Esophagus squamous epithelium (tissue), 5 donors: ENCODE measurements around the gene CTTN. TPM values are rescaled to one million over a fixed set of nuclear protein-coding genes. Genes with fewer than 3 reads are reported as not detected.

Experiments
- DNase-seq: peaks from one replicate; lab custom pipeline; 2025; lab: John Stamatoyannopoulos, UW
- H3K27ac ChIP-seq, 4 donors: fragments of 200-600 bp; sonication (generic); one replicate each; pipeline ENCODE4 v1.5.1; 2016 to 2019; ENCODE audit warnings: mild to moderate bottlenecking in 1 of 4
- H3K27me3 ChIP-seq, 4 donors: fragments of 200-600 bp; sonication (generic); 1 replicate in 3 of 4; 2 replicates in 1 of 4; pipeline versions ENCODE4 v1.5.1 to v1.6.0; 2017 to 2021; ENCODE audit warnings: antibody characterized with exemption in 1 of 4
- H3K36me3 ChIP-seq, 3 donors: fragments of 200-600 bp; sonication (generic); one replicate each; pipeline ENCODE4 v1.5.1; 2016 to 2019
- H3K4me1 ChIP-seq, 3 donors: fragments of 200-600 bp; sonication (generic); one replicate each; pipeline ENCODE4 v1.5.1; 2017 to 2019
- H3K4me3 ChIP-seq, 4 donors: fragments of 200-600 bp; sonication (generic); 1 replicate in 3 of 4; 2 replicates in 1 of 4; pipeline ENCODE4 v1.5.1; 2016 to 2019; ENCODE audit warnings: mild to moderate bottlenecking in 2 of 4, moderate library complexity in 1 of 4
- H3K9me3 ChIP-seq, 3 donors: fragments of 200-600 bp; sonication (generic); one replicate each; pipeline ENCODE4 v1.5.1; 2016 to 2019
- POLR2A ChIP-seq, 4 donors: fragments of 450-650 bp; IDR thresholded peaks; one replicate each; pipeline ENCODE4 v1.6.1; 2017; ENCODE audit warnings: antibody characterized with exemption in 4 of 4, mild to moderate bottlenecking in 4 of 4, moderate library complexity in 3 of 4
- WGBS, 2 donors: methylation state at CpG; one replicate each; pipeline ENCODE4 v1.1.5; 2018; 5-methylcytosine and 5-hydroxymethylcytosine counted together
- intact Hi-C: fragments of 100-400 bp; cut with DNase I; formaldehyde crosslinking; loops from one replicate; pipeline ENCODE4 v1.15.0; 2022
- total RNA-seq, 4 donors: library from RNA; depleted of rRNA; stranded (reverse); fragments of >200 nt; gene quantifications; one replicate each; pipeline ENCODE4 v1.1.0, GENCODE V29; 2016
- TF ChIP-seq, protein P1 (sequence below), 6 experiments: fragments of 450-650 bp in 4 of 6; fragments of 200-600 bp in 2 of 6; sonication (generic) in 2 of 6; IDR thresholded peaks; one replicate each; pipeline ENCODE4 v1.5.1; 2016 to 2019; ENCODE audit warnings: antibody characterized with exemption in 6 of 6, mild to moderate bottlenecking in 4 of 6, moderate library complexity in 4 of 6
- donor health status: DM: yes; HTN: yes; CAD: no.

Gene CTTN
- 100 to 1,000 TPM; 244 to 444 (median 320) TPM for total RNA-seq

- Histone ChIP-seq H3K9me3 (no peaks in the 10 kb centered on the region), H3K36me3 (peaks cover 0 to 6% (median 0%) of the 10 kb centered on the region in 3 donors), H3K4me1 (peaks cover 29 to 61% (median 32%) of the 10 kb centered on the region in 3 donors), H3K27me3 (peaks cover 0 to 3% (median 0%) of the 10 kb centered on the region in 4 donors), H3K27ac (peak within 1 kb of the TSS; percentile 92 to 98 (median 96)), H3K4me3 (peak within 1 kb of the TSS; percentile 74 to 99 (median 87))
- intact Hi-C loops = no loop called here
- WGBS, 2 donors = 0% methylated on average over 7 to 32 of the region's 93 CpGs
- TF ChIP-seq, protein P1, sequence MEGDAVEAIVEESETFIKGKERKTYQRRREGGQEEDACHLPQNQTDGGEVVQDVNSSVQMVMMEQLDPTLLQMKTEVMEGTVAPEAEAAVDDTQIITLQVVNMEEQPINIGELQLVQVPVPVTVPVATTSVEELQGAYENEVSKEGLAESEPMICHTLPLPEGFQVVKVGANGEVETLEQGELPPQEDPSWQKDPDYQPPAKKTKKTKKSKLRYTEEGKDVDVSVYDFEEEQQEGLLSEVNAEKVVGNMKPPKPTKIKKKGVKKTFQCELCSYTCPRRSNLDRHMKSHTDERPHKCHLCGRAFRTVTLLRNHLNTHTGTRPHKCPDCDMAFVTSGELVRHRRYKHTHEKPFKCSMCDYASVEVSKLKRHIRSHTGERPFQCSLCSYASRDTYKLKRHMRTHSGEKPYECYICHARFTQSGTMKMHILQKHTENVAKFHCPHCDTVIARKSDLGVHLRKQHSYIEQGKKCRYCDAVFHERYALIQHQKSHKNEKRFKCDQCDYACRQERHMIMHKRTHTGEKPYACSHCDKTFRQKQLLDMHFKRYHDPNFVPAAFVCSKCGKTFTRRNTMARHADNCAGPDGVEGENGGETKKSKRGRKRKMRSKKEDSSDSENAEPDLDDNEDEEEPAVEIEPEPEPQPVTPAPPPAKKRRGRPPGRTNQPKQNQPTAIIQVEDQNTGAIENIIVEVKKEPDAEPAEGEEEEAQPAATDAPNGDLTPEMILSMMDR (IDR thresholded peaks at IDR 0.05) = no peak
- peak in 2 of 4 donors; percentile 83 to 84 for TF ChIP-seq POLR2A (IDR thresholded peaks at IDR 0.05)
- DNase-seq = no peak
Measured at GRCh38 chr11:70397983-70398833, at the start of gene CTTN. Gene CTTN (plus strand): TSS chr11:70398529. CDS start chr11:70407298, 8,769 bp downstream.

GRCh38 chr11:70348608-70349007 lies 49.7 kb upstream of the CTTN start:
- Histone ChIP-seq H3K36me3 (peaks cover 0 to 97% (median 22%) of the 10 kb centered on the region in 3 donors), H3K27me3 (no peaks in the 10 kb centered on the region)
- TF ChIP-seq POLR2A (IDR thresholded peaks at IDR 0.05) = no peak
- TF ChIP-seq, protein P1 (IDR thresholded peaks at IDR 0.05) = no peak

GRCh38 chr11:70351646-70352045 lies 46.7 kb upstream of the CTTN start:
- no peak for DNase-seq
- no peaks in the 10 kb centered on the region for H3K4me1 ChIP-seq
- no peak for TF ChIP-seq POLR2A (IDR thresholded peaks at IDR 0.05)
- TF ChIP-seq, protein P1 (IDR thresholded peaks at IDR 0.05) = no peak
- intact Hi-C loops = no loop called here
- H3K27me3 ChIP-seq = no peaks in the 10 kb centered on the region
- no peak overlapping the region for H3K4me3 ChIP-seq
- H3K36me3 ChIP-seq = peaks cover 15 to 99% (median 28%) of the 10 kb centered on the region in 3 donors
- no peak overlapping the region for H3K27ac ChIP-seq
- 75 to 89% methylated on average over 3 of the region's 3 CpGs for WGBS, 2 donors
- H3K9me3 ChIP-seq = no peaks in the 10 kb centered on the region

More at GRCh38 chr11:70348608-70349007, 49.7 kb upstream of the CTTN start:
- no peak overlapping the region for H3K27ac ChIP-seq
- intact Hi-C loops = no loop called here
- no peak overlapping the region for H3K4me3 ChIP-seq
- H3K9me3 ChIP-seq = no peaks in the 10 kb centered on the region
- 50 to 86% methylated on average over 1 of the region's 1 CpG for WGBS, 2 donors
- DNase-seq = no peak
- peaks cover 0 to 10% (median 0%) of the 10 kb centered on the region in 3 donors for H3K4me1 ChIP-seq

DNA sequence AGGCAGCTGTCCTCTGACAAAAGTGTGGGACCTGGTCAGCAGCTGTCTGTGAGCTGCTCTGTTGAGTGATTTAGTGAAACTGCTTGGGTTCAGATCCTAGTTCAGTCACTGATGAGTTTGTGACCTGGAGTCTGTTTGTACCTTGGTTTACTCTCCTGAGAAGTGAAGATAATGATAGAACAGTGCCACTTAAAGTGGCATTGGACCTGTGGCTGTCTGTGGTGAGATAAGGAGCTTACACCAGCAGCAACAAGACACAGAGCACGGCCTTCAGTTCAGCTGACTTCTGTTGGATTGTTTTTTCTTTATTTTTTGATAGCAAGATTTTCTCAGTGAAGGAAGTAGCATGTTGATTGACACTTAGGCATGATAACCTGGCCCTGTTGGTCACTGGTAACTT lies 46.2 kb upstream of the CTTN start:
- Histone ChIP-seq H3K9me3 (no peaks in the 10 kb centered on the region), H3K27ac (no peak overlapping the region), H3K4me3 (no peak overlapping the region), H3K4me1 (no peaks in the 10 kb centered on the region), H3K27me3 (no peaks in the 10 kb centered on the region), H3K36me3 (peaks cover 19 to 99% (median 31%) of the 10 kb centered on the region in 3 donors)
- no peak for DNase-seq
- no peak for TF ChIP-seq POLR2A (IDR thresholded peaks at IDR 0.05)
- TF ChIP-seq, protein P1 (IDR thresholded peaks at IDR 0.05) = no peak
- 88 to 100% methylated on average over 1 of the region's 1 CpG for WGBS, 2 donors
- intact Hi-C loops = no loop called here

GRCh38 chr11:70352601-70353000 lies 45.7 kb upstream of the CTTN start:
- no peak overlapping the region for H3K4me3 ChIP-seq
- peaks cover 19 to 99% (median 31%) of the 10 kb centered on the region in 3 donors for H3K36me3 ChIP-seq
- WGBS, 2 donors = 77 to 87% methylated on average over 8 to 13 of the region's 19 CpGs
- H3K27me3 ChIP-seq = no peaks in the 10 kb centered on the region
- no peaks in the 10 kb centered on the region for H3K4me1 ChIP-seq
- no peak for TF ChIP-seq POLR2A (IDR thresholded peaks at IDR 0.05)
- TF ChIP-seq, protein P1 (IDR thresholded peaks at IDR 0.05) = no peak
- DNase-seq = no peak
- intact Hi-C loops = no loop called here
- no peaks in the 10 kb centered on the region for H3K9me3 ChIP-seq
- H3K27ac ChIP-seq = no peak overlapping the region
